HCT116 (cell line): ENCODE results near the gene MSANTD4. TPM values are rescaled to one million over a fixed set of nuclear protein-coding genes. Genes with fewer than 3 reads are reported as not detected.
"Not testable (repeated sequence)": the region's sequence is repeated elsewhere in the genome, so short reads cannot be mapped to it uniquely, and the experiment has no call there.

Experiments
- ATAC-seq: fragments of 200-7000 bp; cut with Tn5 transposase; 2 replicates; pipeline ENCODE4 v1.9.1; 2020; ENCODE audit warnings: mild to moderate bottlenecking, moderate library complexity
- BruUV-seq: library from RNA; stranded (reverse); fragments of 400-500 nt; replicated peaks from 2 replicates; lab custom pipeline; 2021; lab: Mats Ljungman, UMichigan
- CTCF ChIA-PET: fragments of 300-600 bp; sonication (Branson Sonifier 250); formaldehyde crosslinking; loops from one replicate; lab custom pipeline; 2021; ENCODE audit warnings: antibody characterized with exemption; lab: Charles Lee
- POLR2A ChIA-PET: fragments of 300-600, 350-600 bp; sonication (Branson Sonifier 250); formaldehyde crosslinking; loops from one replicate; lab custom pipeline; 2021; ENCODE audit warnings: antibody characterized with exemption; lab: Charles Lee
- RAD21 ChIA-PET, 2 experiments: fragments of 300-600 bp; sonication (Branson Sonifier 250); formaldehyde crosslinking; loops; one replicate each; lab custom pipeline; 2023; ENCODE audit warnings: low total read pairs in 2 of 2; ENCODE audit not compliant: uncharacterized antibody in 2 of 2, unreplicated experiment in 2 of 2, low non-redundant PET in 1 of 2; lab: Charles Lee
- DNase-seq: peaks from one replicate; pipeline ENCODE4 v3.0.0-alpha.2; 2010; ENCODE audit warnings: low read depth, low spot score
- H2AFZ ChIP-seq: fragments of 200-600 bp; shearing (Covaris generic), sonication (generic); 2 replicates; pipeline ENCODE4 v1.6.1; 2017; ENCODE audit warnings: low read depth, mixed run types, mixed read lengths, antibody characterized with exemption, low read length; ENCODE audit not compliant: poor library complexity, severe bottlenecking
- H3K27ac ChIP-seq: 2 replicates; pipeline ENCODE4 v1.5.1; 2012; ENCODE audit warnings: low read depth, low read length
- H3K27me3 ChIP-seq: fragments of 200-600 bp; sonication (generic); 2 replicates; pipeline ENCODE4 v1.6.1; 2016; ENCODE audit warnings: mixed run types, low read length, mixed read lengths; ENCODE audit not compliant: insufficient read depth
- H3K36me3 ChIP-seq, 2 experiments: fragments of 200-500 bp in 1 of 2; fragments of 200-600 bp in 1 of 2; sonication (Bioruptor generic) in 1 of 2; sonication (generic) in 1 of 2; 2 replicates each; pipeline versions ENCODE4 v1.5.1 to v1.6.1; 2014 to 2016; ENCODE audit warnings: low read length in 2 of 2, inconsistent platforms in 1 of 2, mixed read lengths in 1 of 2, mixed run types in 1 of 2; ENCODE audit not compliant: insufficient read depth in 2 of 2, control insufficient read depth in 1 of 2
- H3K4me1 ChIP-seq, 2 experiments: fragments of 200-600 bp in 1 of 2; sonication (generic) in 1 of 2; 2 replicates each; pipeline versions ENCODE4 v1.5.1 to v1.6.1; 2012 to 2017; ENCODE audit warnings: low read length in 2 of 2, inconsistent platforms in 1 of 2, mild to moderate bottlenecking in 1 of 2, mixed read lengths in 1 of 2, mixed run types in 1 of 2, moderate library complexity in 1 of 2; ENCODE audit not compliant: insufficient read depth in 2 of 2, control insufficient read depth in 1 of 2
- H3K4me2 ChIP-seq: fragments of 200-600 bp; sonication (generic); 2 replicates; pipeline ENCODE4 v1.6.1; 2017; ENCODE audit warnings: mixed run types, low read length, mixed read lengths
- H3K4me3 ChIP-seq, 2 experiments: fragments of 200-600 bp in 1 of 2; sonication (generic) in 1 of 2; replicated peaks in 1 of 2; 2 replicates each; pipeline ENCODE4 v1.5.1; 2011 to 2016; ENCODE audit warnings: low read length in 2 of 2, control low read depth in 1 of 2, low read depth in 1 of 2, mild to moderate bottlenecking in 1 of 2, mixed read lengths in 1 of 2, mixed run types in 1 of 2
- H3K79me2 ChIP-seq: fragments of 200-600 bp; sonication (generic); 2 replicates; pipeline ENCODE4 v1.6.1; 2017; ENCODE audit warnings: mild to moderate bottlenecking, mixed run types, low read length, moderate library complexity, mixed read lengths; ENCODE audit not compliant: insufficient read depth
- H3K9ac ChIP-seq: fragments of 200-600 bp; sonication (generic); 2 replicates; pipeline ENCODE4 v1.6.1; 2016; ENCODE audit warnings: low read length, mixed read lengths
- H3K9me2 ChIP-seq: fragments of 200-600 bp; sonication (generic), shearing (Covaris generic); 2 replicates; pipeline ENCODE4 v1.6.1; 2017; ENCODE audit warnings: mixed run types, mild to moderate bottlenecking, moderate library complexity; ENCODE audit not compliant: insufficient read depth
- H3K9me3 ChIP-seq, 2 experiments: fragments of 200-500 bp in 1 of 2; fragments of 200-600 bp in 1 of 2; sonication (Bioruptor generic) in 1 of 2; sonication (generic) in 1 of 2; 2 replicates each; pipeline ENCODE4 v1.6.1; 2014 to 2017; ENCODE audit warnings: low read length in 2 of 2, mixed read lengths in 2 of 2, inconsistent platforms in 1 of 2, low read depth in 1 of 2, mild to moderate bottlenecking in 1 of 2, mixed run types in 1 of 2, moderate library complexity in 1 of 2; ENCODE audit not compliant: control insufficient read depth in 1 of 2, insufficient read depth in 1 of 2
- H4K20me1 ChIP-seq: fragments of 200-600 bp; sonication (generic), shearing (Covaris generic); 2 replicates; pipeline ENCODE4 v1.6.1; 2017; ENCODE audit warnings: mixed run types, mild to moderate bottlenecking, moderate library complexity; ENCODE audit not compliant: insufficient read depth
- CEBPB ChIP-seq: IDR thresholded peaks from 2 replicates; pipeline ENCODE4 v1.6.1; 2012; ENCODE audit warnings: low read depth
- ELF1 ChIP-seq: IDR thresholded peaks from 2 replicates; pipeline ENCODE4 v1.6.1; 2012; ENCODE audit warnings: low read depth, borderline replicate concordance
- EZH2 ChIP-seq: fragments of 200-600 bp; sonication (generic); IDR thresholded peaks from 2 replicates; pipeline ENCODE4 v1.6.1; 2017; ENCODE audit warnings: antibody characterized with exemption, mixed run types
- EZH2phosphoT487 ChIP-seq: fragments of 200-600 bp; IDR thresholded peaks from 2 replicates; pipeline ENCODE4 v1.6.1; 2018; ENCODE audit warnings: antibody characterized with exemption, borderline replicate concordance
- FOSL1 ChIP-seq: IDR thresholded peaks from 2 replicates; pipeline ENCODE4 v1.6.1; 2012; ENCODE audit warnings: low read depth
- RAD21 ChIP-seq: IDR thresholded peaks from 2 replicates; pipeline ENCODE4 v1.6.1; 2012; ENCODE audit warnings: low read depth, mild to moderate bottlenecking
- SIN3A ChIP-seq: IDR thresholded peaks from 2 replicates; pipeline ENCODE4 v1.6.1; 2012; ENCODE audit warnings: low read depth
- ZNF274 ChIP-seq: fragments of 200-500 bp; sonication (Bioruptor generic); IDR thresholded peaks from 2 replicates; pipeline ENCODE4 v1.6.1; 2014; ENCODE audit warnings: mild to moderate bottlenecking, low read depth, low read length, inconsistent platforms
- intact Hi-C: fragments of 100-400 bp; cut with micrococcal nuclease; formaldehyde crosslinking; loops from 2 replicates; pipeline ENCODE4 v1.10.0; 2022
- total RNA-seq: library from RNA; stranded (reverse); gene quantifications from one replicate; pipeline ENCODE4 v1.2.1, GENCODE V29; 2021; ENCODE audit not compliant: unreplicated experiment
- TF ChIP-seq, protein P1 (sequence below), 3 experiments: fragments of 200-600 bp in 1 of 3; sonication (generic) in 1 of 3; IDR thresholded peaks in 2 of 3; conservative IDR thresholded peaks in 1 of 3; 2 replicates each; pipeline ENCODE4 v1.5.1; 2012 to 2017; ENCODE audit warnings: low read depth in 2 of 3, low read length in 2 of 3, antibody characterized with exemption in 1 of 3, borderline replicate concordance in 1 of 3, control low read depth in 1 of 3, mild to moderate bottlenecking in 1 of 3, mixed read lengths in 1 of 3, mixed run types in 1 of 3, moderate library complexity in 1 of 3; ENCODE audit not compliant: insufficient read depth in 1 of 3

MSANTD4 gene
- total RNA-seq, 1 experiment from 2014 or later = 15.7 TPM

DNA sequence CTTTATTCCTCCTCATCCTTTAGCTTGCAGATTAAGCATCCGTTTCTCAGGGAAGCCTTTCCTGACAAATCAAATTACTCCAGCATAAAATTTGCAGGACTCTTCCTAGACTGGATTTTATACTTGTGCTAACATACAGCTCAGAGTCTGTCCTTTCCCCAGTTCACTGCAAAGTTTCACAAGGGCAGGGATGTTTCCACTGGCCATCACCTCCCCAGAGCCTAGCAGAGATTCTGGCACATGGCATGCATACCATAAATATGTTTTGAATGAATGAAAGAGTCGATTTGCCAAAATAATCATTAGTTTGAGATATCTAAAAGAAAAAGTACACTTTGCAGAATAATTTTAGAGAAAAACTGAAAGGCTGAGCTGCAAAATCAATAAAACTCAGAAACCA lies 10.6 kb downstream of the MSANTD4 start:
- Histone ChIP-seq H3K9me3 (no peaks in the 10 kb centered on the region), H3K4me1 (no peaks in the 10 kb centered on the region), H3K79me2 (peaks cover 56% of the 10 kb centered on the region), H3K9me2 (no peaks in the 10 kb centered on the region), H3K36me3 (peaks cover 14 to 17% of the 10 kb centered on the region in 2 experiments; a peak in 2 of 4 replicates), H3K4me2 (no peak overlapping the region), H4K20me1 (no peaks in the 10 kb centered on the region), H3K4me3 (no peak overlapping the region), H3K27ac (no peak overlapping the region), H3K27me3 (no peaks in the 10 kb centered on the region), H3K9ac (no peak overlapping the region), H2AFZ (no peak overlapping the region)
- ChIA-PET RAD21 (no interaction called here), CTCF (no interaction called here), POLR2A (no interaction called here)
- ATAC-seq (no peak), DNase-seq (no peak)
- no TSS peak for BruUV-seq
- TF ChIP-seq ZNF274 (no peak), ELF1 (no peak), CEBPB (no peak), EZH2 (no peak), RAD21 (no peak), SIN3A (no peak), FOSL1 (no peak), EZH2phosphoT487 (no peak)
- TF ChIP-seq, protein P1, sequence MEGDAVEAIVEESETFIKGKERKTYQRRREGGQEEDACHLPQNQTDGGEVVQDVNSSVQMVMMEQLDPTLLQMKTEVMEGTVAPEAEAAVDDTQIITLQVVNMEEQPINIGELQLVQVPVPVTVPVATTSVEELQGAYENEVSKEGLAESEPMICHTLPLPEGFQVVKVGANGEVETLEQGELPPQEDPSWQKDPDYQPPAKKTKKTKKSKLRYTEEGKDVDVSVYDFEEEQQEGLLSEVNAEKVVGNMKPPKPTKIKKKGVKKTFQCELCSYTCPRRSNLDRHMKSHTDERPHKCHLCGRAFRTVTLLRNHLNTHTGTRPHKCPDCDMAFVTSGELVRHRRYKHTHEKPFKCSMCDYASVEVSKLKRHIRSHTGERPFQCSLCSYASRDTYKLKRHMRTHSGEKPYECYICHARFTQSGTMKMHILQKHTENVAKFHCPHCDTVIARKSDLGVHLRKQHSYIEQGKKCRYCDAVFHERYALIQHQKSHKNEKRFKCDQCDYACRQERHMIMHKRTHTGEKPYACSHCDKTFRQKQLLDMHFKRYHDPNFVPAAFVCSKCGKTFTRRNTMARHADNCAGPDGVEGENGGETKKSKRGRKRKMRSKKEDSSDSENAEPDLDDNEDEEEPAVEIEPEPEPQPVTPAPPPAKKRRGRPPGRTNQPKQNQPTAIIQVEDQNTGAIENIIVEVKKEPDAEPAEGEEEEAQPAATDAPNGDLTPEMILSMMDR (IDR thresholded peaks at IDR 0.05 in 2 of 3, conservative IDR thresholded peaks at IDR 0.05 in 1 of 3; ENCODE audit: borderline replicate concordance in 1 of 3, insufficient read depth in 1 of 3, low read depth in 2 of 3, low read length in 2 of 3) = no peak
- intact Hi-C loops = no loop called here

DNA sequence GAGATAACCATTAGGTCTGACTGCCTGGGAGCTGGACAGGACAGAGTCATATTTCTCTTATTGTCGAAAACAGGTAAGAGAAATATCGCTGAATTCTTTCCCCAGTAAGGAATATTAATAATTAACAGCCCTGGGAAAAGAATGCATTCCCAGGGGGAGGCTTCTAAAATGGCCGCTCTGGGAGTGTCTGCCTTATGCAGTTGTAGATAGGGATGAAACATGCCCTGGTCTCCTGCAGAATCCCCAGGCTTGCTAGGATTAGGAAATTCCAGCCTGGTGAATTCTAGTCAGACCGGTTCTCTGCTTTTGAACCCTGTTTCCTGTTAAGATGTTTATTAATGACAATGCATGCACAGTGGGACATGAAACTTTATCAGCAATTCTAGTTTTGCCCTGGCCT lies 18.9 kb downstream of the MSANTD4 start:
- H3K27ac ChIP-seq, BruUV-seq, DNase-seq, H3K4me3 ChIP-seq, H3K4me1 ChIP-seq, H3K9me3 ChIP-seq, RAD21 ChIA-PET, POLR2A ChIA-PET, H3K27me3 ChIP-seq, H3K36me3 ChIP-seq, H3K4me2 ChIP-seq, CTCF ChIA-PET, ATAC-seq, H3K9ac ChIP-seq, H4K20me1 ChIP-seq, H3K9me2 ChIP-seq, H2AFZ ChIP-seq, intact Hi-C loops: not testable (repeated sequence)
- peaks cover 12% of the 10 kb centered on the region; the same call in 1 of the 2 replicates for H3K79me2 ChIP-seq
